ENCODE data around the gene APEH. TPM values are rescaled to one million over a fixed set of nuclear protein-coding genes. Genes with fewer than 3 reads are reported as not detected.

The APEH gene
- total RNA-seq, 6 experiments from 2014 or later = 60.9 to 114 (median 90.5) TPM

GRCh38 chr3:49725906-49726681, 51.9 kb downstream of the APEH start:
- TF ChIP-seq CTCF (IDR thresholded peaks at IDR 0.05) (no peak), POLR2A (IDR thresholded peaks at IDR 0.05) (no peak)
- DNase-seq = peak in 1 of 3 donors; percentile 51
- no peaks in the 10 kb centered on the region for H3K27me3 ChIP-seq
- peaks cover 0 to 24% (median 6%) of the 10 kb centered on the region in 4 donors for H3K36me3 ChIP-seq
- no peak overlapping the region for H3K27ac ChIP-seq
- no peak for ATAC-seq
- peaks cover 0 to 33% (median 5%) of the 10 kb centered on the region in 4 donors for H3K4me1 ChIP-seq
- H3K4me3 ChIP-seq = no peak overlapping the region
- intact Hi-C loops (cut with DNase I) = no loop called here
- no peaks in the 10 kb centered on the region for H3K9me3 ChIP-seq
- 89% methylated on average over 5 of the region's 11 CpGs for WGBS (ENCODE audit: insufficient coverage, low coverage, low lambda C conversion rate, missing lambda C conversion rate)

- H3K4me3 ChIP-seq = no peak overlapping the region
- WGBS (ENCODE audit: insufficient coverage, low coverage, low lambda C conversion rate, missing lambda C conversion rate) = no CpG with 5 or more reads among the region's 19 CpGs
- H3K9me3 ChIP-seq = no peaks in the 10 kb centered on the region
- peak in 1 of 3 donors; percentile 68 for DNase-seq
- peak overlapping the region in 1 of 3 donors; percentile 29 for H3K27ac ChIP-seq
- H3K36me3 ChIP-seq = peaks cover 0 to 30% (median 4%) of the 10 kb centered on the region in 4 donors
- H3K4me1 ChIP-seq = peaks cover 0 to 30% (median 5%) of the 10 kb centered on the region in 4 donors
- ATAC-seq = peak in 3 of 4 donors; percentile 9 to 31 (median 17)
- no peaks in the 10 kb centered on the region for H3K27me3 ChIP-seq
- intact Hi-C loops (cut with DNase I) = no loop called here
- no peak for TF ChIP-seq POLR2A (IDR thresholded peaks at IDR 0.05)
- no peak for TF ChIP-seq CTCF (IDR thresholded peaks at IDR 0.05)
These were observed 53.2 kb downstream of the APEH start for GRCh38 chr3:49727154-49727923.

DNA sequence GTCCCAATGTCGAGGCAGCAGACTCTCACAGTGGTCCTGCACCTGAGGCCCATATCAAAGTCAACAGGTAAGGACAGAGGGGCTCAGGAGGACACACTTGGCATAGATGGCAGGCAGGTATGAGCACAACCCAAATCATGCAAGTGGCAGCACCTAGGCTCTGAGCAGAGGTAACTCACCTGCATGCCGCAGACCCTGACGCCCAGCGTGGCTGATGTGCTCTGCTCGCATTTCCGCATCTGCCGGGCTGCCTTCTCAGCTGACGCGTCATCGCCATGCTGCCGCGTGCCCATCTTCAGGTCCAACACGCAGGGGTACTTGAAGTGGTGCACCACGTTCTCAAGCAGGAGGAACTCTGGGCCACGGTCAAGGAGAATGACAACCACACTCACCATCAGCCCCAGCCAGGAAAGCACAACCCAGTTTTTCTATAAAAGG, 53.8 kb downstream of the APEH start:
- no peak for TF ChIP-seq POLR2A (IDR thresholded peaks at IDR 0.05)
- no peak for TF ChIP-seq CTCF (IDR thresholded peaks at IDR 0.05)
- H3K9me3 ChIP-seq = no peaks in the 10 kb centered on the region
- WGBS (ENCODE audit: insufficient coverage, low coverage, low lambda C conversion rate, missing lambda C conversion rate) = 94% methylated on average over 3 of the region's 15 CpGs
- ATAC-seq (no peak), DNase-seq (peak in 1 of 3 donors; percentile 43)
- peak overlapping the region in 1 of 3 donors; percentile 29 for H3K27ac ChIP-seq
- intact Hi-C loops (cut with DNase I) = no loop called here
- H3K27me3 ChIP-seq = no peaks in the 10 kb centered on the region
- peaks cover 0 to 24% (median 5%) of the 10 kb centered on the region in 4 donors for H3K4me1 ChIP-seq
- H3K36me3 ChIP-seq = peaks cover 0 to 35% (median 9%) of the 10 kb centered on the region in 4 donors
- no peak overlapping the region for H3K4me3 ChIP-seq

GRCh38 chr3:49729966-49730609, 55.9 kb downstream of the APEH start:
- DNase-seq (peak in 1 of 3 donors; percentile 16), ATAC-seq (no peak)
- H3K27ac ChIP-seq = no peak overlapping the region
- peaks cover 0 to 35% (median 9%) of the 10 kb centered on the region in 4 donors for H3K36me3 ChIP-seq
- H3K27me3 ChIP-seq = no peaks in the 10 kb centered on the region
- no peaks in the 10 kb centered on the region for H3K9me3 ChIP-seq
- 96% methylated on average over 3 of the region's 4 CpGs for WGBS (ENCODE audit: insufficient coverage, low coverage, low lambda C conversion rate, missing lambda C conversion rate)
- TF ChIP-seq POLR2A (IDR thresholded peaks at IDR 0.05) (no peak), CTCF (IDR thresholded peaks at IDR 0.05) (no peak)
- no peak overlapping the region for H3K4me3 ChIP-seq
- H3K4me1 ChIP-seq = peaks cover 0 to 14% (median under 1%) of the 10 kb centered on the region in 4 donors
- intact Hi-C loops (cut with DNase I) = no loop called here
